ENCODE results near the gene BBX.

DNA sequence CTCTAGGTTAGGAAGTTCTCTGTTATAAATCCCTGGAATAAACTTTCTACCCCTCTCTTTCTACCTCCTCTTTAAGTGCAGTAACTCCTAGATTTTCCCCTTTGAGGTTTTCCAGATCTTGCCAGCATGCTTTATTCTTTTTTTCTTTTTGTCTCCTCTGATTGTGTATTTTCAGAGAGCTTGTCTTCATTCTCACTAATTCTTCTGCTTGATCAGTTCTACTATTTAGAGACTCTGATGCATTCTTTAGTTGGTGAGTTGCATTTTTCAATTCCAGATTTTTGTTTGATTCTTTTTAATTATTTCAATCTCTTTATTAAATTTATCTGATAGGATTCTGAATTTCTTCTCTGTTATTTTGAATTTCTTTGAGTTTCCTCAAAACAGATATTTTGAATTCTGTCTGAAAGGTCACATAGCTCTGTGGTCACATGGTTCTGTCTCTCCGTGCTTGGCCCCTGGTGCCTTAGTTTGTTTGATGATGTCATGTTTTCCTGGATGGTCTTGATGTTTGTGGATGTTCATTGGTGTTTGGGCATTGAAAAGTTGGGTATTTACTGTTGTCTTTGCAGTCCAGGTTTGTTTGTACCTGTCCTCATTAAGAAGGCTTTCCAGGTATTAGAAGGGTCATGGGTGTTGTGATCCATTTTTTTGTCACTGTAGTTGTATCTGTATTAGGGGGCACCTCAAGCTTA lies 89.2 kb downstream of the BBX start:
- TF ChIP-seq, protein P1, sequence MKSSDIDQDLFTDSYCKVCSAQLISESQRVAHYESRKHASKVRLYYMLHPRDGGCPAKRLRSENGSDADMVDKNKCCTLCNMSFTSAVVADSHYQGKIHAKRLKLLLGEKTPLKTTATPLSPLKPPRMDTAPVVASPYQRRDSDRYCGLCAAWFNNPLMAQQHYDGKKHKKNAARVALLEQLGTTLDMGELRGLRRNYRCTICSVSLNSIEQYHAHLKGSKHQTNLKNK (CRISPR knock-in tag; IDR thresholded peaks at IDR 0.05) = no peak
- TF ChIP-seq ELF4 (CRISPR knock-in tag; IDR thresholded peaks at IDR 0.05; ENCODE audit: low read depth) = no peak
- TF ChIP-seq, protein P2, sequence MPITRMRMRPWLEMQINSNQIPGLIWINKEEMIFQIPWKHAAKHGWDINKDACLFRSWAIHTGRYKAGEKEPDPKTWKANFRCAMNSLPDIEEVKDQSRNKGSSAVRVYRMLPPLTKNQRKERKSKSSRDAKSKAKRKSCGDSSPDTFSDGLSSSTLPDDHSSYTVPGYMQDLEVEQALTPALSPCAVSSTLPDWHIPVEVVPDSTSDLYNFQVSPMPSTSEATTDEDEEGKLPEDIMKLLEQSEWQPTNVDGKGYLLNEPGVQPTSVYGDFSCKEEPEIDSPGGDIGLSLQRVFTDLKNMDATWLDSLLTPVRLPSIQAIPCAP (CRISPR knock-in tag; IDR thresholded peaks at IDR 0.05) = no peak
- no peak for TF ChIP-seq NR2C2 (CRISPR knock-in tag; IDR thresholded peaks at IDR 0.05)
- no peak for TF ChIP-seq RELA (CRISPR knock-in tag; IDR thresholded peaks at IDR 0.05; ENCODE audit: borderline replicate concordance)
- TF ChIP-seq, protein P3, sequence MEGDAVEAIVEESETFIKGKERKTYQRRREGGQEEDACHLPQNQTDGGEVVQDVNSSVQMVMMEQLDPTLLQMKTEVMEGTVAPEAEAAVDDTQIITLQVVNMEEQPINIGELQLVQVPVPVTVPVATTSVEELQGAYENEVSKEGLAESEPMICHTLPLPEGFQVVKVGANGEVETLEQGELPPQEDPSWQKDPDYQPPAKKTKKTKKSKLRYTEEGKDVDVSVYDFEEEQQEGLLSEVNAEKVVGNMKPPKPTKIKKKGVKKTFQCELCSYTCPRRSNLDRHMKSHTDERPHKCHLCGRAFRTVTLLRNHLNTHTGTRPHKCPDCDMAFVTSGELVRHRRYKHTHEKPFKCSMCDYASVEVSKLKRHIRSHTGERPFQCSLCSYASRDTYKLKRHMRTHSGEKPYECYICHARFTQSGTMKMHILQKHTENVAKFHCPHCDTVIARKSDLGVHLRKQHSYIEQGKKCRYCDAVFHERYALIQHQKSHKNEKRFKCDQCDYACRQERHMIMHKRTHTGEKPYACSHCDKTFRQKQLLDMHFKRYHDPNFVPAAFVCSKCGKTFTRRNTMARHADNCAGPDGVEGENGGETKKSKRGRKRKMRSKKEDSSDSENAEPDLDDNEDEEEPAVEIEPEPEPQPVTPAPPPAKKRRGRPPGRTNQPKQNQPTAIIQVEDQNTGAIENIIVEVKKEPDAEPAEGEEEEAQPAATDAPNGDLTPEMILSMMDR (IDR thresholded peaks at IDR 0.05) = no peak
- no peak for TF ChIP-seq NFYB (CRISPR knock-in tag; conservative IDR thresholded peaks at IDR 0.05; ENCODE audit: low read depth)
- no peak for TF ChIP-seq SP1 (CRISPR knock-in tag; conservative IDR thresholded peaks at IDR 0.05)
- TF ChIP-seq CREB1 (CRISPR knock-in tag; IDR thresholded peaks at IDR 0.05) = no peak

All from WTC11 (cell line).